IMR-90 (cell line): ENCODE results near the gene SPRR1B. TPM values are rescaled to one million over a fixed set of nuclear protein-coding genes. Genes with fewer than 3 reads are reported as not detected.

Experiments used
- ATAC-seq: fragments of 200-7000 bp; cut with Tn5 transposase; 2 replicates; pipeline ENCODE4 v1.9.1; 2020; ENCODE audit warnings: low read depth, mild to moderate bottlenecking, moderate library complexity
- BruUV-seq: library from RNA; stranded (reverse); fragments of 400-500 nt; replicated peaks from 2 replicates; lab custom pipeline; 2021; lab: Mats Ljungman, UMichigan
- CTCF ChIA-PET: fragments of 300-600 bp; formaldehyde crosslinking; extraction: SDS; loops from one replicate; lab custom pipeline; 2021; ENCODE audit warnings: antibody characterized with exemption; lab: Yijun Ruan, JAX
- POLR2A ChIA-PET: fragments of 300-600 bp; sonication (Branson Sonifier 250); formaldehyde crosslinking; loops from one replicate; lab custom pipeline; 2022; ENCODE audit warnings: antibody characterized with exemption; ENCODE audit not compliant: unreplicated experiment; lab: Charles Lee
- DNase-seq: peaks from one replicate; pipeline ENCODE4 v3.0.0; 2013
- H2AFZ ChIP-seq: replicated peaks from 2 replicates; pipeline ENCODE3; 2013; ENCODE audit warnings: low read length, mild to moderate bottlenecking; ENCODE audit not compliant: poor library complexity
- H2AK5ac ChIP-seq: 2 replicates; pipeline ENCODE4 v1.6.1; 2013; ENCODE audit warnings: low read depth, low read length, inconsistent platforms
- H2AK9ac ChIP-seq: replicated peaks from 2 replicates; pipeline ENCODE3; 2013; ENCODE audit warnings: mild to moderate bottlenecking, low read depth, low read length, moderate library complexity; ENCODE audit not compliant: poor library complexity
- H2BK120ac ChIP-seq: 2 replicates; pipeline ENCODE4 v1.6.1; 2013; ENCODE audit warnings: low read depth, low read length, inconsistent platforms
- H2BK15ac ChIP-seq: 3 replicates; pipeline ENCODE4 v1.6.1; 2013; ENCODE audit warnings: low read depth, low read length, inconsistent platforms
- H2BK20ac ChIP-seq: 2 replicates; pipeline ENCODE4 v1.6.1; 2013; ENCODE audit warnings: low read depth, mild to moderate bottlenecking, inconsistent platforms, low read length, moderate library complexity
- H2BK5ac ChIP-seq: 2 replicates; pipeline ENCODE4 v1.6.1; 2013; ENCODE audit warnings: mild to moderate bottlenecking, low read depth, low read length, inconsistent platforms; ENCODE audit not compliant: poor library complexity, severe bottlenecking
- H3K14ac ChIP-seq: replicated peaks from 2 replicates; pipeline ENCODE4 v1.6.1; 2013; ENCODE audit warnings: low read depth, low read length, inconsistent platforms
- H3K18ac ChIP-seq: 2 replicates; pipeline ENCODE4 v1.6.1; 2013; ENCODE audit warnings: low read depth, low read length, control low read depth
- H3K23ac ChIP-seq: 2 replicates; pipeline ENCODE4 v1.6.1; 2013; ENCODE audit warnings: low read depth, low read length, inconsistent platforms
- H3K27ac ChIP-seq: 2 replicates; pipeline ENCODE4 v1.5.1; 2013; ENCODE audit warnings: mild to moderate bottlenecking, control low read depth, low read length; ENCODE audit not compliant: insufficient read depth
- H3K27me3 ChIP-seq: 2 replicates; pipeline ENCODE4 v1.6.1; 2013; ENCODE audit warnings: low read length; ENCODE audit not compliant: control insufficient read depth, insufficient read depth
- H3K36me3 ChIP-seq: 2 replicates; pipeline ENCODE4 v1.6.1; 2013; ENCODE audit warnings: low read length, mixed read lengths; ENCODE audit not compliant: control insufficient read depth, insufficient read depth
- H3K4ac ChIP-seq: 2 replicates; pipeline ENCODE4 v1.6.1; 2013; ENCODE audit warnings: low read depth, low read length, inconsistent platforms
- H3K4me1 ChIP-seq: 2 replicates; pipeline ENCODE4 v1.6.1; 2013; ENCODE audit warnings: low read length, mixed read lengths; ENCODE audit not compliant: control insufficient read depth, insufficient read depth
- H3K4me2 ChIP-seq: 2 replicates; pipeline ENCODE4 v1.6.1; 2013; ENCODE audit warnings: low read depth, mild to moderate bottlenecking, control low read depth, low read length, moderate library complexity
- H3K4me3 ChIP-seq: 2 replicates; pipeline ENCODE4 v1.5.1; 2013; ENCODE audit warnings: low read depth, mild to moderate bottlenecking, control low read depth, low read length, moderate library complexity; ENCODE audit not compliant: insufficient read depth
- H3K56ac ChIP-seq: 2 replicates; pipeline ENCODE4 v1.6.1; 2013; ENCODE audit warnings: low read length, inconsistent platforms; ENCODE audit not compliant: insufficient read depth; ENCODE audit errors: extremely low read depth
- H3K79me1 ChIP-seq, 2 experiments: 2 replicates each; pipeline ENCODE4 v1.6.1; 2013; ENCODE audit warnings: low read length in 2 of 2, inconsistent platforms in 1 of 2, low read depth in 1 of 2
- H3K9ac ChIP-seq: 2 replicates; pipeline ENCODE4 v1.6.1; 2013; ENCODE audit warnings: low read depth, low read length, control low read depth
- H3K9me1 ChIP-seq: 2 replicates; pipeline ENCODE4 v1.6.1; 2013; ENCODE audit warnings: low read length, inconsistent platforms; ENCODE audit not compliant: insufficient read depth
- H3K9me3 ChIP-seq: 2 replicates; pipeline ENCODE4 v1.6.1; 2013; ENCODE audit warnings: low read length; ENCODE audit not compliant: control insufficient read depth, insufficient read depth
- H4K20me1 ChIP-seq: 2 replicates; pipeline ENCODE4 v1.6.1; 2013; ENCODE audit warnings: low read length, inconsistent platforms; ENCODE audit not compliant: insufficient read depth
- H4K5ac ChIP-seq: 2 replicates; pipeline ENCODE4 v1.6.1; 2013; ENCODE audit warnings: mild to moderate bottlenecking, low read depth, low read length, control low read depth
- H4K8ac ChIP-seq, 2 experiments: 2 replicates each; pipeline ENCODE4 v1.6.1; 2013; ENCODE audit warnings: low read depth in 2 of 2, low read length in 2 of 2, control low read depth in 1 of 2, inconsistent platforms in 1 of 2
- H4K91ac ChIP-seq: 2 replicates; pipeline ENCODE4 v1.6.1; 2013; ENCODE audit warnings: low read depth, low read length, inconsistent platforms; ENCODE audit not compliant: insufficient read depth
- BHLHE40 ChIP-seq: fragments of 150-350 bp; IDR thresholded peaks from 2 replicates; pipeline ENCODE4 v1.6.1; 2016; ENCODE audit warnings: mild to moderate bottlenecking, low read depth, low read length
- MAFK ChIP-seq: IDR thresholded peaks from 2 replicates; pipeline ENCODE4 v1.6.1; 2012; ENCODE audit warnings: low read depth, low read length, improper control_type of control experiment
- WGBS, 2 experiments: methylation state at CpG; one replicate each; pipeline versions ENCODE4 v1.1.5 to v1.1.7; 2013; ENCODE audit warnings: missing lambda C conversion rate in 2 of 2; ENCODE audit not compliant: insufficient read length in 1 of 2; ENCODE audit errors: extremely low coverage in 2 of 2; 5-methylcytosine and 5-hydroxymethylcytosine counted together
- dilution Hi-C: fragments of 300-500 bp; cut with HindIII; formaldehyde crosslinking; loops from one replicate; pipeline ENCODE4 v1.14.3; 2018; ENCODE audit warnings: low sequenced_read_pairs; ENCODE audit not compliant: unreplicated experiment
- in situ Hi-C: fragments of 300-500 bp; cut with MboI; formaldehyde crosslinking; loops from 3 replicates; pipeline ENCODE4 v1.14.3; 2019; ENCODE audit warnings: low sequenced_read_pairs, inconsistent platforms, mixed read lengths
- intact Hi-C: fragments of 100-400 bp; cut with micrococcal nuclease; formaldehyde crosslinking; loops from 2 replicates; pipeline ENCODE4 v1.10.0; 2022
- polyA plus RNA-seq, 3 experiments: library from polyadenylated mRNA; depleted of rRNA; stranded (reverse); fragments of >200 nt; gene quantifications; 2 replicates each; pipeline ENCODE4 v1.2.3, GENCODE V29; 2012; ENCODE audit warnings: low replicate concordance in 1 of 3
- total RNA-seq: library from RNA; depleted of rRNA; stranded (reverse); fragments of >200 nt; gene quantifications from 2 replicates; pipeline ENCODE4 v1.2.3, GENCODE V29; 2012

The SPRR1B gene
- total and polyA plus RNA-seq, 2 of the 4 experiments (the other 2 are of a cell fraction): not detected

DNA sequence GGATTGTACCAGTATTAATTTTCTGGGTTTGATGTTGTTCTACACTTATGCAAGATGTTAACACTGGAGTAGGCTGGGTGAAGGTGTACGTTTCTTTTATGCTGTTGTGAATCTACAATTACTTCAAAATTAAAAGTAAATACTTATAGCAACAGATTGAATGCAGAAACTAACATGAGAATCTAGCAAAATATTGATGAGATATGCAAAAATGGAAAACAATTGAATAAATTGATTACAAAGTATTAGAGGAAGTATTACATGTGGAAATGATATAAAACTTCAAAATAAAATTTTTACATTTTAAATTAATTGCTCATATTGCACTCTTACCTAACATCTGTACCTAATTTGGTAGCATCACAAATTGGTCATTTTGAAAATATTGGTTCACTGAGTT, 35.2 kb upstream of the SPRR1B start:
- Histone ChIP-seq H3K4me3 (no peak overlapping the region), H3K27ac (no peak overlapping the region), H3K9ac (no peak overlapping the region), H3K14ac (no peak overlapping the region), H3K18ac (no peak overlapping the region), H2AFZ (no peak overlapping the region), H4K8ac (no peak overlapping the region), H2BK15ac (no peak overlapping the region), H3K9me1 (no peaks in the 10 kb centered on the region), H4K20me1 (no peaks in the 10 kb centered on the region), H3K4me2 (no peak overlapping the region), H3K4me1 (no peaks in the 10 kb centered on the region), H3K23ac (no peak overlapping the region), H3K9me3 (no peaks in the 10 kb centered on the region), H3K56ac (no peak overlapping the region), H4K91ac (no peak overlapping the region), H3K27me3 (no peaks in the 10 kb centered on the region), H3K36me3 (no peaks in the 10 kb centered on the region), H2BK20ac (no peak overlapping the region), H4K5ac (no peak overlapping the region), H3K4ac (no peak overlapping the region), H2AK5ac (no peak overlapping the region), H2BK120ac (no peak overlapping the region), H3K79me1 (no peaks in the 10 kb centered on the region), H2AK9ac (no peak overlapping the region), H2BK5ac (no peak overlapping the region)
- TF ChIP-seq MAFK: peak; percentile 59; the same call in 1 of the 2 replicates
- no peak for TF ChIP-seq BHLHE40
- POLR2A ChIA-PET: no interaction called here
- CTCF ChIA-PET: interaction anchor here (0.7 kb wide), 1 partner anchor 12 kb away, joined by 3 read pairs; the partner anchor contains the start of gene SPRR1A
- intact Hi-C loops: no loop called here
- no TSS peak for BruUV-seq
- no peak for DNase-seq
- WGBS, 2 experiments: no CpG with 5 or more reads among the region's 1 CpG
- dilution Hi-C loops: no loop called here
- in situ Hi-C loops: no loop called here
- ATAC-seq: no peak
